ENCODE data around the gene USP6. TPM values are rescaled to one million over a fixed set of nuclear protein-coding genes. Genes with fewer than 3 reads are reported as not detected.
"Not testable (repeated sequence)": the region's sequence is repeated elsewhere in the genome, so short reads cannot be mapped to it uniquely, and the experiment has no call there.

USP6 gene
- total RNA-seq, 2 donors from 2014 or later, result 2.0 TPM; not detected in 1

DNA sequence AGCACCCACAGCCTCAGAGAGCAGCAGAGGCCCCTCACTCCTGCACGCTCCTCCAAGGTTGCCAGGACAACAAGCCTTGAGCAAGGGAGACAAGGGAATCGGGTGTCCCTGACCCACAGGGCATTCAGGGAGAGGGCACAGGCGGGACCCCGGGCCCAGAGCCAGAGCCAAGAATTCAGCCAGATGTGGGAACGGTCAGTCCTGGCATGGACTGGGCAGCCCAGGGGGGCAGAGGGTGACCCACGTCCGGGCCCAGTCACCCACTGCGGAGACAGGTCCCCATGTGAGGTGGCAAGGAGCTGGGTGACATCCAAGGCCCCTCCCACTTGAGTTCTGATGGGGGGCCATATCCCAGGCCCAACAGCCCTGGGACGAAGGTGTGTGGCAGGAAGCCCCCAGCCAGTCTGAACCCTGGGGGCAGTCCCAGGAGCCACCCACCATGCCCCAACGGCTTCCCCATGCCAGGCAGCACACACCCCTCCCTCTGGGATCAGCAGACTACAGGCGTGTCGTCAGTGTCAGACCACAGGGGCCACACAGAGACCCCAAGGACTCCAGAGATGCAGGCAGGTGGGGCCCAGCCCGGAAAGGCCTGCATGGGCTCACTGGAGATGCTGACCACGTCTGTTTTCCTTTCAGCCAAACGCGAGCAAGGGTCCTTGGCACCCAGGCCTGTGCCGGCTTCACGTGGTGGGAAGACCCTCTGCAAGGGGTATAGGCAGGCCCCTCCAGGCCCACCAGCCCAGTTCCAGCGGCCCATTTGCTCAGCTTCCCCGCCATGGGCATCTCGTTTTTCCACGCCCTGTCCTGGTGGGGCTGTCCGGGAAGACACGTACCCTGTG, 23.0 kb downstream of the USP6 start:
- ATAC-seq (ENCODE audit: insufficient number of reproducible peaks, low FRiP score, low read depth) (no peak), DNase-seq (ENCODE audit: low spot score) (no peak)

DNA sequence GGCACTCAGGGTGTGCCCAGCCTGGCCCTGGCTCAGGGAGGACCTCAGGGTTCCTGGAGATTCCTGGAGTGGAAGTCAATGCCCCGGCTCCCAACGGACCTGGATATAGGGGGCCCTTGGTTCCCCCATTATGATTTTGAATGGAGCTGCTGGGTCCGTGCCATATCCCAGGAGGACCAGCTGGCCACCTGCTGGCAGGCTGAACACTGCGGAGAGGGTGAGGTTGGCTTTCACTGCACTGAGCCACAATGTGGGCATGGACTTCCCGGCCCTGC, 23.6 kb downstream of the USP6 start:
- DNase-seq (ENCODE audit: low spot score) (no peak), ATAC-seq (ENCODE audit: insufficient number of reproducible peaks, low FRiP score, low read depth) (no peak)
- H3K27me3 ChIP-seq (replicated peaks; ENCODE audit: insufficient read depth), result no peaks in the 10 kb centered on the region
- H3K36me3 ChIP-seq, result no peaks in the 10 kb centered on the region
- H3K9me3 ChIP-seq, result no peaks in the 10 kb centered on the region
- TF ChIP-seq, protein P1, sequence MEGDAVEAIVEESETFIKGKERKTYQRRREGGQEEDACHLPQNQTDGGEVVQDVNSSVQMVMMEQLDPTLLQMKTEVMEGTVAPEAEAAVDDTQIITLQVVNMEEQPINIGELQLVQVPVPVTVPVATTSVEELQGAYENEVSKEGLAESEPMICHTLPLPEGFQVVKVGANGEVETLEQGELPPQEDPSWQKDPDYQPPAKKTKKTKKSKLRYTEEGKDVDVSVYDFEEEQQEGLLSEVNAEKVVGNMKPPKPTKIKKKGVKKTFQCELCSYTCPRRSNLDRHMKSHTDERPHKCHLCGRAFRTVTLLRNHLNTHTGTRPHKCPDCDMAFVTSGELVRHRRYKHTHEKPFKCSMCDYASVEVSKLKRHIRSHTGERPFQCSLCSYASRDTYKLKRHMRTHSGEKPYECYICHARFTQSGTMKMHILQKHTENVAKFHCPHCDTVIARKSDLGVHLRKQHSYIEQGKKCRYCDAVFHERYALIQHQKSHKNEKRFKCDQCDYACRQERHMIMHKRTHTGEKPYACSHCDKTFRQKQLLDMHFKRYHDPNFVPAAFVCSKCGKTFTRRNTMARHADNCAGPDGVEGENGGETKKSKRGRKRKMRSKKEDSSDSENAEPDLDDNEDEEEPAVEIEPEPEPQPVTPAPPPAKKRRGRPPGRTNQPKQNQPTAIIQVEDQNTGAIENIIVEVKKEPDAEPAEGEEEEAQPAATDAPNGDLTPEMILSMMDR (IDR thresholded peaks at IDR 0.05), result no peak
- no peak overlapping the region for H3K4me3 ChIP-seq
- no peak overlapping the region for H3K27ac ChIP-seq
- H3K4me1 ChIP-seq (ENCODE audit: control insufficient read depth in 1 of 2, low read depth in 2 of 2), result no peaks in the 10 kb centered on the region

More for the DNA sequence above, 23.0 kb downstream of the USP6 start:
- Histone ChIP-seq H3K4me1 (ENCODE audit: control insufficient read depth in 1 of 2, low read depth in 2 of 2) (no peaks in the 10 kb centered on the region), H3K27me3 (replicated peaks; ENCODE audit: insufficient read depth) (no peaks in the 10 kb centered on the region), H3K27ac (no peak overlapping the region), H3K4me3 (no peak overlapping the region), H3K9me3 (no peaks in the 10 kb centered on the region), H3K36me3 (no peaks in the 10 kb centered on the region)
- TF ChIP-seq, protein P1 (IDR thresholded peaks at IDR 0.05), result no peak

DNA sequence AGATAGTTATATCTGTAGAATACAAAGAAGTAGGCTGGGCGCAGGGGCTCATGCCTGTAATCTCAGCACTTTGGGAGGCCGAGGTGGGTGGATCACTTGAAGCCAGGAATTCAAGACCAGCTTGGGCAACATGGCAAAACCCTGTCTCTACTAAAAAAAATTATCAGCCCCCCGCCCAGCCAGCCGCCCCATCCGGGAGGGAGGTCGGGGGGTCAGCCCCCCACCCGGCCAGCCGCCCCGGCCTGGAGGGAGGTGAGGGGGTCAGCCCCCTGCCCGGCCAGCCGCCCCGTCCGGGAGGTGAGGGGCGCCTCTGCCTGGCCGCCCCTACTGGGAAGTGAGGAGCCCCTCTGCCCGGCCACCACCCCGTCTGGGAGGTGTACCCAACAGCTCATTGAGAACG, 27.0 kb downstream of the USP6 start:
- H3K4me1 ChIP-seq (ENCODE audit: control insufficient read depth in 1 of 2, low read depth in 2 of 2); H3K9me3 ChIP-seq; H3K27me3 ChIP-seq (replicated peaks; ENCODE audit: insufficient read depth); H3K4me3 ChIP-seq; DNase-seq (ENCODE audit: low spot score); ATAC-seq (ENCODE audit: insufficient number of reproducible peaks, low FRiP score, low read depth); H3K27ac ChIP-seq; H3K36me3 ChIP-seq: not testable (repeated sequence)

DNA sequence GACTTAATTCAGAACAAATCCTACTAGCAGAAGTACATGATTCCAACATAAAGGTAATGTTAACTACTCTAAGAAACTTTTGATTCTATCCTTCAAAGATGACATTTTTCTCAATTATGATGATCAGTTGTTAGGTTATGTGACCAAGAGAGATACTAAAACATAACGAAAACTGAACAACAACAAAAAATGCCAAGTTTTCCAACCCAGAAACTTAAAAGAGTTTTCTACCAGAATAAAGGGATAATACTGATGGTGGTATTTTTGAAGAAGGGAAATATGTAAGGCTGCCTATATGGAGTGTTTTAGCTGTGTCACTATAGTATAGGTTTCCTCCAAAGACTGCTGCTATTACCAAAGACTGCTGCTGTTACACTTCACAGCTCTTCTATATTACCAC, 30.3 kb downstream of the USP6 start:
- not testable (repeated sequence) for H3K36me3 ChIP-seq; ATAC-seq (ENCODE audit: insufficient number of reproducible peaks, low FRiP score, low read depth); H3K27me3 ChIP-seq (replicated peaks; ENCODE audit: insufficient read depth); H3K27ac ChIP-seq; DNase-seq (ENCODE audit: low spot score); H3K9me3 ChIP-seq; H3K4me3 ChIP-seq; H3K4me1 ChIP-seq (ENCODE audit: control insufficient read depth in 1 of 2, low read depth in 2 of 2)

DNA sequence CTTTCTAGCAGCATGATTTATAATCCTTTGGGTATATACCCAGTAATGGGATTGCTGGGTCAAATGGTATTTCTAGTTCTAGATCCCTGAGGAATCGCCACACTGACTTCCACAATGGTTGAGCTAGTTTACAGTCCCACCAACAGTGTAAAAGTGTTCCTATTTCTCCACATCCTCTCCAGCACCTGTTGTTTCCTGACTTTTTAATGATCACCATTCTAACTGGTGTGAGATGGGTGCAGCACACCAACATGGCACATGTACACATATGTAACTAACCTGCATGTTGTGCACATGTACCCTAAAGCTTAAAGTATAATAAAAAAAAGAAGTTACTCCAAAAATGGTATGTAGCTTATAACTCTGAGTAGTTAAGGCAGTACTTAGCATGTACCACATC, 44.9 kb downstream of the USP6 start:
- not testable (repeated sequence) for H3K4me1 ChIP-seq (ENCODE audit: control insufficient read depth in 1 of 2, low read depth in 2 of 2); DNase-seq (ENCODE audit: low spot score); ATAC-seq (ENCODE audit: insufficient number of reproducible peaks, low FRiP score, low read depth); H3K36me3 ChIP-seq; H3K27ac ChIP-seq; H3K9me3 ChIP-seq; H3K27me3 ChIP-seq (replicated peaks; ENCODE audit: insufficient read depth); H3K4me3 ChIP-seq

DNA sequence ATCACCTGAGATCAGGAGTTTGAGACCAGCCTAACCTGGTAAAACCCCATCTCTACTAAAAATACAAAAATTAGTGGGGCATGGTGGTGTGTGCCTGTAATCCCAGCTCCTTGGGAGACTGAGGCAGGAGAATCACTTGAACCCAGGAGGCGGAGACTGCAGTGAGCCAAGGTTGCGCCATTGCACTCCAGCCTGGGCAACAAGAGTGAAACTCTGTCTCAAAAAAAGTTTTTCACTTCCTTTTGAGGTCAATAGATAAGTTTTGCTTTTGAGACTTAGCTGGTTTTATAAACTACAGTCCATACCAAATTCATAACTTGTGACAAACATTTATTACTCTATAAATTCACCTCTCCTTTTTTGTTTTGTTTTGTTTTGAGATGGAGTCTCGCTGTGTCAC, 46.0 kb downstream of the USP6 start:
- H3K4me1 ChIP-seq (ENCODE audit: control insufficient read depth in 1 of 2, low read depth in 2 of 2); H3K27me3 ChIP-seq (replicated peaks; ENCODE audit: insufficient read depth); DNase-seq (ENCODE audit: low spot score); H3K4me3 ChIP-seq; ATAC-seq (ENCODE audit: insufficient number of reproducible peaks, low FRiP score, low read depth); H3K36me3 ChIP-seq; H3K27ac ChIP-seq; H3K9me3 ChIP-seq: not testable (repeated sequence)

DNA sequence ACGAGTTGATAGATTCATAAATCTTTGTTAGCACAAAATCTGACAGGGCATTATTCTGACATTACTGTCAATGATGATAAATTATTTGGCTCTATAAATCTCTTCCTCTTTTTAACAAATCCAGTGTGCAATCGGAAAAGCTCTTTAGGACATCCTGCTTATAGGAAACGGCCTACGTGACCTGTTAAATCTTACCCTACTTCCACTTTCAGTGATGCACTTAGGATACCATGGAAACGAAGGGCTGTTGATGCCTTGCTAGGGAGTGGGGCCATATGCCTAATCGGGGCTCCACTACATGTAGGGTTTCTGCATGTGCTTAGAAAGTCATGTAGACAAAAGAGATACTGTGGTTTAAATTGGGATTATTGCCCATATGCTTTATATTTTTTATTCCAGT, 48.6 kb downstream of the USP6 start:
- Histone ChIP-seq H3K27me3 (replicated peaks; ENCODE audit: insufficient read depth) (no peaks in the 10 kb centered on the region), H3K4me3 (no peak overlapping the region), H3K27ac (no peak overlapping the region), H3K4me1 (ENCODE audit: control insufficient read depth in 1 of 2, low read depth in 2 of 2) (no peaks in the 10 kb centered on the region), H3K36me3 (no peaks in the 10 kb centered on the region), H3K9me3 (no peaks in the 10 kb centered on the region)
- no peak for ATAC-seq (ENCODE audit: insufficient number of reproducible peaks, low FRiP score, low read depth)
- TF ChIP-seq, protein P1 (IDR thresholded peaks at IDR 0.05), result no peak
- no peak for DNase-seq (ENCODE audit: low spot score)

DNA sequence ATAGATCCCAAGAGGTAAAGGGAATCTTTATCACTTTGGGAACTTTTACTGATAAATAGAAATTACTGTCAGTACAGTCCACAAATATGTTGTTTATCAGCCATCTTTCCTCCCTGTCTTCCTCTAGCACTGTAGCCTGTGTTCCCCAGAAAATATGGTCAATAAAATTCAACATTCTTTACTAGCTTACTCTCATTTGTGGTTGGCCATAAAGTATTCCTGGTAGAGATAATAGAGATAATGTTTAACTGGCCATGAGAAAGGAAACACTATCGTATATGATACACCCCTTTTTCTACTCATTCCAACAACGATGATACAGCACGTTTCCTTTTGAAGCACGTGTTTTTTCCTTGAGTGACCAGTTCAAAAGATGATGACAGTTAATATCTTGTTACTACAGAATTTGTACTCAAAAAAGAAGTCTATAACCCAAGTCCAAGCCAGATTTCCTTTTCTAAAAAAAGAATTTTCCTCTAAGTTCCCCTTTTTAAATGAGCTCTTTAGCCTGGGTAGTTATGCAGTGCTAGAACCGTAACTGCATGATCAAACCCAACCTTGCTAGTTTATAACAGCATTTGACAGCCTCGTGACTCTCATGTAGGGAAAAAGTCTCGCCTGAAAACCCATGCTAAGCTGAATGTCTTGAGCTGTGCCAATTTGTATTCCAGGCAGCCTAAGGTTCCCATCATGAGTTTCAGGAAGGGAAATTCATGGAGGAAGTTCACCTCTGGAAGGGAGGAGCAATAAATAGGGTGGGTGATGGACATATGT, 50.1 kb downstream of the USP6 start:
- H3K4me3 ChIP-seq; ATAC-seq (ENCODE audit: insufficient number of reproducible peaks, low FRiP score, low read depth); H3K27ac ChIP-seq; H3K36me3 ChIP-seq; H3K27me3 ChIP-seq (replicated peaks; ENCODE audit: insufficient read depth); H3K4me1 ChIP-seq (ENCODE audit: control insufficient read depth in 1 of 2, low read depth in 2 of 2); H3K9me3 ChIP-seq; DNase-seq (ENCODE audit: low spot score): not testable (repeated sequence)

DNA sequence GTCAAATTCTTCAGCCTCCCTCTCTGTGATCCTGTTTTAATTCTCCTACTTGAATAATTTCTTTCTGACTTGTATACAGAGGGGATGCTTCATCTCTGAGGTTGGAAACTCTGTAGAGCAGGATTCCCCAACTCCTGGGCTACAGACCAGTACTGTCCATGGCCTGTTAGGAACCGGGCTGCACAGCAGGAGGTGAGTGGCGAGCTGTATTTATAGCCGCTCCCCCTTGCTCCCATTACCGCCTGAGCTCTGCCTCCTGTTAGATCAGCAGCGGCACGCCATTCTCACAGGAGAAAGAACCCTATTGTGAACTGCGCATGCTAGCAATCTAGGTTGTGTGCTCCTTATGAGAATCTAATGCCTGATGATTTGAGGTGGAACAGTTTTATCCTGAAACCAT, 59.2 kb downstream of the USP6 start:
- H3K4me1 ChIP-seq (ENCODE audit: control insufficient read depth in 1 of 2, low read depth in 2 of 2); DNase-seq (ENCODE audit: low spot score); H3K27ac ChIP-seq; H3K27me3 ChIP-seq (replicated peaks; ENCODE audit: insufficient read depth); H3K4me3 ChIP-seq; ATAC-seq (ENCODE audit: insufficient number of reproducible peaks, low FRiP score, low read depth): not testable (repeated sequence)
- peaks cover 13% of the 10 kb centered on the region for H3K36me3 ChIP-seq
- H3K9me3 ChIP-seq, result peaks cover 53% of the 10 kb centered on the region

All from thoracic aorta (tissue), 2 donors.